Ovary (tissue), 3 donors: ENCODE results near the gene BCAM.

Experiments
- CTCF ChIP-seq, 3 donors: fragments of 450-650 bp in 2 of 3; fragments of 200-600 bp in 1 of 3; IDR thresholded peaks; one replicate each; pipeline versions ENCODE4 v1.5.1 to v1.8.0; 2016 to 2022; ENCODE audit warnings: antibody characterized with exemption in 3 of 3, mild to moderate bottlenecking in 1 of 3
- EP300 ChIP-seq: sonication (generic); formaldehyde crosslinking; IDR thresholded peaks from one replicate; pipeline ENCODE4 v1.6.1; 2017; ENCODE audit warnings: antibody characterized with exemption
- donor health status: DM: no; HTN: no; CAD: no.

- no peak for TF ChIP-seq CTCF (IDR thresholded peaks at IDR 0.05)
- no peak for TF ChIP-seq EP300
These were observed 9.0 kb downstream of the BCAM start for GRCh38 chr19:44817725-44818465.
